OCI-M2 (cell line): ENCODE results near the gene TJP1.
"Not testable (repeated sequence)": the region's sequence is repeated elsewhere in the genome, so short reads cannot be mapped to it uniquely, and the experiment has no call there.

Experiments
- DNase-seq: peaks from one replicate; lab custom pipeline; 2025; ENCODE audit not compliant: unreplicated experiment; lab: John Stamatoyannopoulos, UW

TJP1 gene

GRCh38 chr15:29756358-29757267 lies 65.7 kb downstream of the TJP1 start:
- no peak for DNase-seq

DNA sequence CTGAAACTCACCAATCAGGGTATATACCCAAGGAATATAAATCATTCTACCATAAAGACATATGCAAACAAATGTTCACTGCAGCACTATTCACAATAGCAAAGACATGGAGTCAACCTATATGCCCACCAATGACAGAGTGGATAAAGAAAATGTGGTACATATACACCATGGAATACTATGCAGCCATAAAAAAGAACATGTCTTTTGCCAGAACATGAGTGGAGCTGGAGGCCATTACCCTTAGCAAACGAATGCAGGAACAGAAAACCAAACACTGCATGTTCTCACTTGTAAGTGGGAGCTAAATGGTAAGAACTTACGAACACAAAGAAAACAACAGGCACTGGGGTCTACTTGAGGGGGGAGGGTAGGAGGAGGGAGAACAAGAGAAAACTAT lies 68.3 kb downstream of the TJP1 start:
- not testable (repeated sequence) for DNase-seq

- DNase-seq: no peak
Measured at GRCh38 chr15:29753506-29753905, 68.8 kb downstream of the TJP1 start.

DNA sequence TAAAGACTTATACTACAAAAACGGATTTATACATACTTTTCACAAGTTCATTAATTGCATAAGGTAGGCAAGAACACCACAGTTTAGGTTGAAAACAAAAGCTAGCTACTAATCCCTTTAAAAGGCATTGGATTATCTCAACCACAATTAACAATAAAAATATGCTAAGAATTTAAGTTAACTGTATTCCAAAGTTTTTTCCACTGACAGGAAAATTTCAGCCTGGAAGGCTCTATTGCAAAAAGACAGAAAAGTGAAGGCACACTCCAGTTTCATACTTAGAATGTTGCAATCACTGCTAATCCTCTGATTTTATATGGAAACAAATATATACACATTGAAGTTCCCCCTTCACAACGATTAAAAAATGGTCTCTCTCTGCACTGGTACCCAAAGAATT lies 71.5 kb downstream of the TJP1 start:
- no peak for DNase-seq

DNA sequence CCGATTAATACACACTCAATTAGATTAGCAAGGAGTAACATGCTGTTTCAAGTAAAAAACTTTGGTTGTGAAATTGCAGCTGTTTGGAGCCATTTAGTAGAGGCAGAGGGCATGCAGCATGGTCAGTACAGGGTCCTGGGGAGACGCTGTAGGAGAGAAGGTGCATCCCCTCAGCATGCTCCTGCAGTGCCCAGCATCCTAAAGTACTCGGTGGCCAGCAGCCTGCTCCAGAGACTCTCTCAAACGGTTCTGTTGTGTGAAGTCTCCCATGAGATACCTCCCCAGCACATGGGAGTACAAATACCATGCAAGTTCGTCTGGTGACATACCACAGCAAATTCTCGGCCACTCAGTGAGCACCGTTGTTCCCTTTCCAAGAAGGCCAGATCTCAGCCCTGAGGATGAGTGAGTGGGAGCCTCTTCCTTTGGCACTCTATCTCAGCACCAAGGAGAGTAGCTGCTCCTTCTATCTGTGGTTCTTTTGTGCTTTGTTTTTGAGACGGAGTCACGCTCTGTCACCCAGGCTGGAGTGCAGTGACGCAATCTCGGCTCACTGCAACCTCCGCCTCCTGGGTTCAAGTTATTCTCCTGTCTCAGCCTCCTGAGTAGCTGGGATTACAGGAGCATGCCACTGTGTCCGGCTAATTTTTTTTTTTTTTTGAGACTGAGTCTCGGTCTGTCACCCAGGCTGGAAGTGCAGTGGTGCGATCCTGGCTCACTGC lies 72.7 kb downstream of the TJP1 start:
- no peak for DNase-seq

DNA sequence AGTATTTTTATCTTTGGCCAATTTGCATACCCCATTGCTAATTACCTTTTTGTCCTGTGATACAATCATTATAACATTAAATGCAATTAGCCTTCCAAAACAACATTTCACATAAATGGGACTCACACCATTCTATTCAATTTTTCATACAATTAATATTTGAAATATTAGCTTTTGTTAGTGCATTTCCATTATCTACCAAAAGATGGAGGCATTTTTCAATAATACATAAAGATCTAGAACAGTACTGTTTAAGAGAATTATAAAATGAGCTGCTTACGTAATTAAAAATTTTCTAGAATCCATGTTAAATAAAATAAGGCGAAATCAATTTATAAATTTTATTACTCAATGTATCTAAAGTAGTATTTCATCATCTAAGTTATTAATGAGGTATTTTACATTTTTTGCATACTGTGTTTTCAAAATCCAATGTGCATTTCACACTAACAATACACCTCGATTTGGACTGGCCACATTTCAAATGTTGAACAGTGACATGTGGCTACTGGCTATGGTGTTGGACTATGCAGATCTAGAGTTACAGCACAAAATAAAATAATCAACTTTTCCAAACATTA lies 74.3 kb downstream of the TJP1 start:
- no peak for DNase-seq

DNA sequence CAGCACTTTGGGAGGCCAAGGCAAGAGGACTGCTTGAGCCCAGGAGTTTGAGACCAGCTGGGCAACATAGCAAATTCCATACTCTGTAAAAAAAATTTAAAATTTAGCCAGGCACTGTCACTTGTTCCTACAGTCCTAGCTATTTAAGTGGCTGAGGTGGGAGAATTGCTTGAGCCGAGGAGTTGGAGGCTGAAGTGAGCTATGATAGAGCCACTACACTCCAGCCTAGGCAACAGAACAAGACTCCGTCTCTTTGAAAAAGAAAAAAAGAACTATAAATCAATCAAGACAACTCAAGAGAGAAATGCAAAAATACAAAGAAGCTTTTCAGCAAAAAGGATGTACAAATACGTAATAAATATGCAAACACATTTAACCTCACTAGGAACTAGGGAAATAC lies 78.8 kb downstream of the TJP1 start:
- DNase-seq: no peak

- DNase-seq: no peak
Measured at GRCh38 chr15:29740692-29741311, 81.5 kb downstream of the TJP1 start.

- no peak for DNase-seq
Measured at GRCh38 chr15:29736744-29737020, 85.6 kb downstream of the TJP1 start.

GRCh38 chr15:29736012-29736743 lies 86.1 kb downstream of the TJP1 start:
- DNase-seq: no peak

DNA sequence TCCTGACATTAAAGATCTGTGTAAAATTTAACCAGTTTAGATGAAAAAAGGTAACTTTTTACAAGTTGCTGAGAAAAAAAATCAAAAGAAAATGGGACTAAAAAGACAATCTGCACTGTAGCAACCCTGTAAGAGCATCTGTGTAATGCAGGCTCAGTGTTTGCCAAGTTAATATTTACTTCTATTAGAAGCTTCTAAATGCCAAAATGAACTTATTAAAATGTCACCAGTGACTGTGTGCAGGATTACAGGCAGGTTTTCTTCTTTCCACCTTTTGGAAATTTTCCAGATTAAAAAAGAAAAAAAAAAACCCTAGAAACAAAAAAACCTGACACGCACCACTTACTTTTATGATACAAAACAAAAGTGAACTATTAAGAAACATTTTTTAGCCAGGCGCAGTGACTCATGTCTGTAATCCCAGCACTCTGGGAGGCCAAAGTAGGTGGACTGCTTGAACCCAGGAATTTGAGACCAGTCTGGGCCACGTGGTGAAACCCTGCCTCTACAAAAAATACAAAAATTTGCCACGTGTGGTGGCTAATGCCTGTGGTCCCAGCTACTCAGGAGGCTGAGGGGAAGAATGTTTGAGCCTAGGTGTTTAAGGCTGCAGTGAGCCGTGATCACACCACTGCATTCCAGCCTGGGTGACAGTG lies 87.2 kb downstream of the TJP1 start:
- no peak for DNase-seq

DNA sequence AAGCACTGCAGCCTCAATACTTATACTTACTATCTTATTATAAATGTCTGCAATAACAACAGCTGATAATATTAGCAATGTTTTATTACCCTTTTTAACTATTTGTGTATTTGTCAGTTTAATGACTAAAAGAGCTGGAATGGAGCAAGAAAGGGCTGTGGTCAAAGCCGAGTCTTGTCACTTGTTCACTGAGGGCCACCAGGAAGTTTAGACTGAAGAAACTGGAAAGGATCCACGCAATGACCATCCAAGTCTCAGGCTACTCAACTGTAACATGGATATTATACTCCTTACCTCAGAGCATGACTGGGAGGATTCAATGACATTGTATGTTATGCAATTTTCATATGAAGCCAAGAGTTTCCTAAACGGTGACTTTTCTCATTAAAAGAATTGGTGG lies 90.4 kb downstream of the TJP1 start:
- DNase-seq: no peak

GRCh38 chr15:29730471-29730870 lies 91.8 kb downstream of the TJP1 start:
- not testable (repeated sequence) for DNase-seq

DNA sequence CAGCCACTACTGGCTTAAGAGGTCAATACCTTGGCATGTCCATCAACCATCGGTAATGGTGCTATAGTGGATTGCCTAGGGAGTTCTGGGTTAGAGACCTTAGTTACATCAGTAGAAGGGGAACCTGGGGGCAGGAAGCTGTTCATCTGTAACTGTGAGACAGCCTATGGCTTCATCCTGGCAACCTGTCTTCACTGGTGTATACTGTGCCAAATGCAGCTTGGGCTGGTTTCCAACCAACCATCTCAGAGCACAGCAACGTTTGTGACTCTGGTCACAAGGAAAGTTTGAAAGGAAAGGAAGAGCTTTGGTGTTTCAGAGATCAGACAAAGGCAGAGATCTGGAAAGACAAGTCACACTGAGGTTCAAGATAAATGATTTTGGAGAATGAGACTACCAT lies 93.8 kb downstream of the TJP1 start:
- DNase-seq: no peak

DNA sequence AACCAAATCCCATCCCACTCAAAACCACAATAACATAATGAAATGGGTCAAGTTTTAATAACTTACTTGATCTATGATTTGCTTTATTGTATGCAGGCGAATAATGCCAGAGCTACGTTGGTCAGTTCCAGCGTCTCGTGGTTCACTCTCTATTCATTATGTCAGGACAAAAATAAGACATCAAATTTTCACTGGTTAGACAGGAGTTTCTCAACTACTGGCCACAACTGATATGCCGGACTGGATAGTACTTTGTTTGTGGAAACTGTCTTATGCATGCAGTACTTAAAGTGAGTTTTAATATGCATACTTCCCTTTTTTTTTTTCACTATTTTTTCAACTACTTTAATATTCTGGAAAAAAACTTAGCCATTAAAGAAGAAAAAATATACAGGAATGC lies 94.4 kb downstream of the TJP1 start:
- no peak for DNase-seq

GRCh38 chr15:29726553-29726952 lies 95.7 kb downstream of the TJP1 start:
- no peak for DNase-seq

- no peak for DNase-seq
Measured at GRCh38 chr15:29724026-29724425, 98.2 kb downstream of the TJP1 start.

DNA sequence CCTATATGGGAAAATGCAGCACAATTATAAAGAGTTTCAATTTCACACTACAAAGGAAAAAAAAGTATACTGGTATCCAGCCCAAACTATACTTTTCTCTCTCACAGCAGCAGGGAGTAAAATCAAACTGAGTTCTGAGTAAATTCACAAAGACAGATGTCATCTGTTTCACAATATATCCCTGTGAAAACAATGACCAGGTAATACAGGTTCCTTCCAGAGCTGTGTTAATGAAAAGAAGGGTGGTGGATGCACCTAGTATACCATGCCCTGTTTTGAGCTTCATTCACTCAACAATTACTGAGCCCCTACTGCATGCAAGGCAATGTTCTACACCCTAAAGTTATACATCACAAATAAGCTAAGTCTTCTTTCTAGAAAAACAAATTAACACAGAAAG lies 108.5 kb downstream of the TJP1 start:
- DNase-seq: no peak

GRCh38 chr15:29712149-29712885 lies 110.0 kb downstream of the TJP1 start:
- DNase-seq: no peak

DNA sequence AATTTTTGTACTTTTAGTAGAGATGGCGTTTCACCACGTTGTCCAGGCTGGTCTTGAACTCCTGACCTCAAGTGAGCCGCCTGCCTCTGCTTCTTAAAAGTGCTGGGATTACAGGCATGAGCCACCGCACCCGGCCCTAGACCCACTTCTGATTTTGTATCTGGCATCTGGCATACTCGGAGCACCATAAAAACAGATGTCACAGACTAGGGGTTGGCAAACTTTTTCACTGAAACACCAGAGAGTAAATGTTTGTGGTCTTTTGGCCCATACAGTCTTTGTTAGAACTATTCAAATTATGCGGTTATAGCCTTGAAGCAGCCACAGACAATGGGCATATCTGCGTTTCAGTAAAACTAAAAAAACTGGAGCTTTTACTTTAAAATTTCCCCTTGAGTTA lies 110.7 kb downstream of the TJP1 start:
- no peak for DNase-seq
